ENCODE data around the gene C20orf141.
"Not testable (repeated sequence)": the region's sequence is repeated elsewhere in the genome, so short reads cannot be mapped to it uniquely, and the experiment has no call there.

C20orf141 gene

GRCh38 chr20:2799688-2800520, 14.9 kb upstream of the C20orf141 start:
- DNase-seq, result no peak

DNA sequence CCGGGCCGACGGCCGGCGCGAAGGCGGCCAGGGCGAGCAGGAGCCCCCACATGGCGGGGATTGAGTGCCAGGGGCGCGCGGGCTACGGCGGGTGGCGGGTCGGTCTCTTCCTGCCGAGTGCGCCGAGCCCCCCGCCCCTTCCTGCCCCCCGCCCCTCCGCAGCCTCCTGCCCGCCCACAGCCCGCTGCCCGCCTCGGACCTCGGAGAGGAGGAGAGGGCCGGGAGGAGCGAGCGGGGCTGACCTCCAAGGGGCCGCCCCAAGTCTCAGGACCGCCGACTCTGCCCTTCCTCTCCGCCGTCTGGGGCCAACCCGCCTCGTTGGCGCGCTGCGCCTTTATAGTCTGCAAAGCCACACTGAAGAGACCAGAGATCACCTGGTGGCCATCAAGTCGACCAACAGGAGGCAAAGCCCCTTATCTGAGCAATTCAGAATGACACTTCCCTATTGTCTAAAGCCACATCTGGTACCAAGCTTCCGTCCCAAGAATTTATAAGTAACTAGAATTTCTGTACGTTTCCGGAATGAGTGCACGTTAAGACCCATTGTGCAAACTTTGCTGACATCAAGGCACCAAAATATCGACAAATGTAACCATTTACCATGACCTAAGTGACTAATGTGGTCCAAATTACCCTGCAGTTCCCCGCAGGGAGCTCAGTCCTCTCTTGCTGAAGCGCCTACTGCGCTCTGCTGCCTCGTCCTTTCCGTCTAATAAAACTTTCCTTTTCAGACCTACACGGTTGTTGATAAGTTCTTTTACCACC, 14.1 kb upstream of the C20orf141 start, which contains the start of gene CPXM1:
CPXM1 (minus strand) TSS at position 107 of the 765 bp plus-strand sequence; CDS start at position 52, 55 bp downstream.
- no peak for DNase-seq

DNA sequence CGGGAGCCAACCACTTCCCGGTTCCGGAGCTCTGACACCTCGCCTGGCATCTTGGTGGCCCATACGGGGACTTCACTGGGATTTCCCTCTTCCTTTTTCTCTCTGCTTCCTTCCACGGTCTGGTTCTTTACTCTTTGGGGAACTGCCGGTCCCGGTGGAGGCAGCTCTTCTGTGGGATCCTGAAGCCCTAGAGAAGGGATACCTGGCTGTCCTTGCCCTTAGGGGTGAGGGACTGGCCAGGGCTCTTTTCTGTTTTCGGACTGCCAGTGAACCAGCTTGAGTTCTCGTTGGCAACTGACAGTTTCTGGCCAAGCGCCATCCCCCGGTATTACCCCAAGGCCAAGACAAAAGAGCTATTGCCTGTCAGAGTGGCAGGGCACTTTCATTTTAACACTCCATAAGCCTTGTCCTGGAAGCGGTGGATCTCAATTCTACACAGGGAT, 13.5 kb upstream of the C20orf141 start:
- no peak for DNase-seq

- DNase-seq, result no peak
These were observed 10.6 kb upstream of the C20orf141 start for GRCh38 chr20:2804041-2804828.

- DNase-seq, result no peak
These were observed 9.7 kb upstream of the C20orf141 start for GRCh38 chr20:2804852-2805688.

DNA sequence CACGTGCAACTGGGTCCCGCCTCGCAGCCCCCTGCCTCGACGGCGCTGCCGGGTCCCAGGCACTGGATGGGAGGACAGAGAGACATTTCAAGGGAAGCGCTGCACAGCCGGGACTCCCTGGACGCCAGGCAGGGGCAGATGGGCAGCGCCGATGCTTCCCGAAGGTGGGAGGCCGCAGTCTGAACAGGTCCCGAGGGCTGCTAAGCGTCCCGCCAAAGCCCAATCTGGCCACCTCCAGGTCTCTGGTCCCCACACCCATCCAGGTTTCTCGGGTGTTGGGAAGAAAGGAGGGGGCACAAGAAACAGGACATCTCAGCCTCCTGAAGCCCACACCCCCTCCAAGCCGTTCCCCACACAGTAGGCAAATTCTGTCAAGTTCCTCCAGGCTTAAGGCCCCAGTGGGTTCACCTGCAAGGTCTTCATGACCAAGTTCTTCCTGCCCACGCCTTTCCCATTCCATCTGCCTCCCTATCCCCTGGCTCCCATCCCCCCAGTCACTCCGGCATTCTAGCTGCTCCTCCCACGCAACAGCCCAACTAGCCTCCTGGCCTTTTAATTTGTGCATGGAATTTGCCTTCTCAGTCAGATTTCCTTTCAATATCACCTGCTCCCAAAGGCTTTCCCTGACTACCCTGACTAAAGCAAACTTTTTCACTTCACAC, 9.0 kb upstream of the C20orf141 start:
- DNase-seq, result no peak

GRCh38 chr20:2806351-2806701, 8.5 kb upstream of the C20orf141 start:
- no peak for DNase-seq

DNA sequence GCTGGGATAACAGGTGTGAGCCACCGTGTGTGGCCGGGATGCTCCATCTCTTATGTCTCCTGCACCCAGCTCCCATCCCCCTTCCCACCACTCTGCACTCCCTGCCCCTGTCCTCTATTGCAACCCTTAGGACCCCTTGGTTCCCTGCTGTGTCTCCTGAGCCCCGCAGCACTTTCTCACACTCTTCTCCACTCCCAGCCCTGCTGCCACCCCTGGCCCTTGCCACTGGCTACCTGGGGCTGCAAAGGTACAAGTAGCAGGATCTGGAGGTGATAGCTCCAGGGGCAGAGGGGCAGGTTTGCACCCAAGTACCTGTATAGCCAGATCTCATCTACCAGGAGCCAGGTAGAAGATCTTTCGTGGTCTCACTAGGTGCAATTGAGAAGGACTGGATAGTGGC, 7.8 kb upstream of the C20orf141 start:
- DNase-seq, result no peak

- DNase-seq, result not testable (repeated sequence)
These were observed 6.9 kb upstream of the C20orf141 start for GRCh38 chr20:2807929-2808328.

- DNase-seq, result no peak
These were observed 5.1 kb upstream of the C20orf141 start for GRCh38 chr20:2809690-2810089.

- no peak for DNase-seq
These were observed 2.6 kb upstream of the C20orf141 start for GRCh38 chr20:2812189-2812588.

- DNase-seq, result no peak
These were observed 711 bp upstream of the C20orf141 start for GRCh38 chr20:2814076-2814475.

- no peak for DNase-seq
These were observed 584 bp downstream of the C20orf141 start for GRCh38 chr20:2815242-2815900.

DNA sequence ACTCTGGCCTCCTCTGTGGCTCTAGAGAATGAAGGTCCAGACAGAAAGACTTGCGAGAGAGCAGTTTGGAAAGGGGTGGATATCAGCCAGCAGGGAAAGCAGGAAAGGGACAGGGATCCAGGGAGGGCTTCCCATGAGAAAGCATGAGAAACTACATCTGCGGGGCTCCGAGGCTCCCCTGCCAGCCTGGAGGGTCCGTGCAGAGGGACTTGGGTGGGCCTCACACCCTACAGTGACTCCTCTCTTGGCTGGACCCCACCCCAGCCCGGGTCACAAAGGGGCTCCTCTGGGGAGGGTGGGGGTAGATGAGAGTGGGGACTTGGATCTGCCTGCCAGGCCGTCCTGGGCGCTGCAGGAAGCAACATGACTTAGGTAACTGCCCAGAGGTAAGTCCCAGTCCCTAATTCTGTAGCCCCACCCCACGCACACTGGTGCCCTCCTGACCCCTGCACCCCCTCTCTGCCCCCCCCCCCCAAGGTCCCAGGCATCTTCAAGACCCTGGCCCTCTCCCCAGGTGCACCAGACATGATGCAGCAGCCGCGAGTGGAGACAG, 1.3 kb downstream of the C20orf141 start, which contains the start of gene TMEM239:
TMEM239 (plus strand) TSS at position 335 of the 553 bp plus-strand sequence; CDS start at position 526, 191 bp downstream.
- DNase-seq, result no peak

GRCh38 chr20:2816583-2817340, 2.0 kb downstream of the C20orf141 start:
- DNase-seq, result no peak

DNA sequence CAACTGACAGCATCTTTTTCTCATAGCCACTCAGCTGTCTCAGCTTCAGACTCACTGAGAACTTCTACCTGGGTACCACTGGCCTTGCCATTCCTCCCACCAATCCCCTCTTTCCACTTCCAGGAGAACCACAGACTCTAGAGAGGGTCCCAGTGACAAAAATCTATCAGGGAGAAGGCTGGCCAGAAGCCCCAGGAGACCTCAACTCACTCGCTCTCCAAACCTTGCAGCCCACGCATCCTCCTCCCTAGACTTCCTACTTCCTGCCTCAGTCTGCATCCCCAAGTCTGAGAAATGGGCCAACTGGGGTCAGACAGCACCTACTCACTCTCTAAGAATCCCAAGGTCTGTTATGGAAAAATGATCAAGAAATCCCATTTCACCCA, 2.5 kb downstream of the C20orf141 start:
- no peak for DNase-seq

DNA sequence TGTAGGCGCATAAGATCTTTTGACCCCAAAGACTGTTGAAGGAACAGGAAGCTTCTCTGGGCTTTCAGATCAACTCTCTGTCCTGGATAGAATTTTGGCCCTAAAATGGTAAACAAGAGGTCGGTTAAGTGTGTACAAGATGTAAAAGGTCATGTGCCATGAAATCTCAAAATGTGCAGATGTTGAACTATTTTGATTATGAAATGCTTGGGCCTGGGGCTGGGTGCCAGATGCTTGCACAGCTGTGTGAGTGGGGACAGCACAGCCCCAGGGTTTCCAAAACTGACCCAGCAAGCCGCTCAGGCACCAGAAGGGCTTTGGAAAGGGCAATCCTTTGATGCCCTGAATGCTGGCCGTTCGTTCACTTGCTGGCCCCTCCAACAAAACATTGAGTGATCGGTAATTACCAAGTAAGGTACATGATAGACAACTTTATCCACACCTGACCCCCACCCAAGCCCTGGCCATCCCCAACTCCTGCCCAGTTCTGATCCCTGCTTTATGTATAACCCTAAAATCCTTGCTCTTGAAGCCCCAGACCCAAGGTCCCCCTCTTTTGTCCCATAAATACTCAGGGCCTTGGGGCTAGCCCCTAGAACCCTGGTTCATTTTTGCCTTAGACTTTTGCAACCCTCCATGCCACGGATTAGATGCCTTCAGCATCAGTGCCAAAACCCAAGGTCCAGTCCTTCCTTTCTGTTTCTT, 3.3 kb downstream of the C20orf141 start:
- no peak for DNase-seq

All from hypothalamus (tissue), 51 donors.